Adrenal gland (tissue), 5 donors: ENCODE measurements around the gene CTNS.

Experiments used
- CTCF ChIP-seq, 6 experiments: fragments of 450-650 bp in 4 of 6; fragments of 200-600 bp in 2 of 6; sonication (generic) in 1 of 6; IDR thresholded peaks; 1 replicate in 5 of 6; 2 replicates in 1 of 6; pipeline versions ENCODE4 v1.5.1 to v1.8.0; 2016 to 2021; ENCODE audit warnings: antibody characterized with exemption in 6 of 6, mild to moderate bottlenecking in 2 of 6, moderate library complexity in 1 of 6
- POLR2A ChIP-seq, 2 donors: fragments of 450-650 bp; IDR thresholded peaks; one replicate each; pipeline ENCODE4 v1.6.1; 2017; ENCODE audit warnings: antibody characterized with exemption in 2 of 2, mild to moderate bottlenecking in 2 of 2, moderate library complexity in 1 of 2
- donor health status: DM: no; HTN: no; CAD: no.

- TF ChIP-seq CTCF (IDR thresholded peaks at IDR 0.05) (no peak), POLR2A (IDR thresholded peaks at IDR 0.05) (no peak)
Observed at GRCh38 chr17:3626831-3627768, 9.5 kb upstream of the CTNS start.
